CD14-positive monocyte (primary cell): ENCODE results near the gene EIF2S1. TPM values are rescaled to one million over a fixed set of nuclear protein-coding genes. Genes with fewer than 3 reads are reported as not detected.

ENCODE experiments used
- DNase-seq, 3 donors: peaks; one replicate each; pipeline ENCODE4 v3.0.0-alpha.2; 2011 to 2022
- H2AFZ ChIP-seq: 2 replicates; pipeline ENCODE4 v1.6.0; 2012; ENCODE audit warnings: mild to moderate bottlenecking, low read depth, low read length, inconsistent platforms; ENCODE audit not compliant: insufficient read depth, poor library complexity, severe bottlenecking
- H3K27ac ChIP-seq, 2 donors: 1 replicate in 1 of 2; 2 replicates in 1 of 2; pipeline ENCODE4 v1.5.1; 2012 to 2013; ENCODE audit warnings: low read length in 2 of 2, control low read depth in 1 of 2, inconsistent platforms in 1 of 2, low read depth in 1 of 2, mild to moderate bottlenecking in 1 of 2
- H3K27me3 ChIP-seq, 2 donors: one replicate each; pipeline versions ENCODE4 v1.6.0 to v1.6.1; 2011 to 2013; ENCODE audit warnings: low read length in 2 of 2; ENCODE audit not compliant: control insufficient read depth in 2 of 2, insufficient read depth in 2 of 2
- H3K36me3 ChIP-seq, 2 donors: replicated peaks in 1 of 2; 1 replicate in 1 of 2; 2 replicates in 1 of 2; pipeline versions ENCODE4 v1.5.1 to v1.6.1; 2012 to 2013; ENCODE audit warnings: low read length in 2 of 2, control low read depth in 1 of 2, inconsistent platforms in 1 of 2, mild to moderate bottlenecking in 1 of 2; ENCODE audit not compliant: insufficient read depth in 2 of 2, control insufficient read depth in 1 of 2
- H3K4me1 ChIP-seq, 2 donors: 1 replicate in 1 of 2; 2 replicates in 1 of 2; pipeline versions ENCODE4 v1.5.1 to v1.6.1; 2012 to 2013; ENCODE audit warnings: low read length in 2 of 2, control low read depth in 1 of 2, inconsistent platforms in 1 of 2, mild to moderate bottlenecking in 1 of 2, moderate library complexity in 1 of 2; ENCODE audit not compliant: insufficient read depth in 2 of 2, control insufficient read depth in 1 of 2
- H3K4me2 ChIP-seq: replicated peaks from 2 replicates; pipeline ENCODE3; 2012; ENCODE audit warnings: low read length, moderate library complexity, mild to moderate bottlenecking; ENCODE audit not compliant: poor library complexity, severe bottlenecking; ENCODE audit errors: extremely low read depth
- H3K4me3 ChIP-seq, 3 experiments: fragments of 200-600 bp in 1 of 3; sonication (generic) in 1 of 3; replicated peaks in 1 of 3; 1 replicate in 2 of 3; 2 replicates in 1 of 3; pipeline ENCODE4 v1.5.1; 2011 to 2013; ENCODE audit warnings: low read length in 3 of 3, mild to moderate bottlenecking in 3 of 3, control low read depth in 2 of 3, low read depth in 2 of 3, inconsistent platforms in 1 of 3, moderate library complexity in 1 of 3
- H3K79me2 ChIP-seq: 2 replicates; pipeline ENCODE4 v1.6.0; 2012; ENCODE audit warnings: mild to moderate bottlenecking, control low read depth, inconsistent platforms, low read length, moderate library complexity; ENCODE audit not compliant: insufficient read depth
- H3K9ac ChIP-seq: 2 replicates; pipeline ENCODE4 v1.6.0; 2017; ENCODE audit warnings: low read length, mild to moderate bottlenecking; ENCODE audit not compliant: insufficient read depth, poor library complexity, severe bottlenecking
- H3K9me3 ChIP-seq, 2 donors: replicated peaks in 1 of 2; 1 replicate in 1 of 2; 2 replicates in 1 of 2; pipeline versions ENCODE4 v1.5.1 to v1.6.1; 2012 to 2013; ENCODE audit warnings: low read length in 2 of 2, control low read depth in 1 of 2; ENCODE audit not compliant: control insufficient read depth in 1 of 2, insufficient read depth in 1 of 2
- H4K20me1 ChIP-seq: 2 replicates; pipeline ENCODE4 v1.6.0; 2012; ENCODE audit warnings: mild to moderate bottlenecking, low read length, control low read depth, moderate library complexity; ENCODE audit not compliant: insufficient read depth
- H3K27ac Mint-ChIP-seq, 7 donors: one replicate each; pipeline ENCODE4 v1.8.0; 2020; ENCODE audit warnings: mild to moderate bottlenecking in 7 of 7, mixed read lengths in 7 of 7, moderate library complexity in 6 of 7, inconsistent platforms in 2 of 7
- H3K27me3 Mint-ChIP-seq, 3 donors: one replicate each; pipeline ENCODE4 v1.8.0; 2021 to 2022; ENCODE audit warnings: low read depth in 3 of 3, mild to moderate bottlenecking in 3 of 3, mixed read lengths in 3 of 3, moderate library complexity in 3 of 3, inconsistent platforms in 1 of 3
- H3K36me3 Mint-ChIP-seq, 2 donors: one replicate each; pipeline ENCODE4 v1.8.0; 2020; ENCODE audit warnings: mixed read lengths in 2 of 2, inconsistent platforms in 1 of 2, mild to moderate bottlenecking in 1 of 2
- H3K4me1 Mint-ChIP-seq: one replicate; pipeline ENCODE4 v1.8.0; 2020; ENCODE audit warnings: mild to moderate bottlenecking, mixed read lengths
- H3K4me3 Mint-ChIP-seq, 2 donors: one replicate each; pipeline ENCODE4 v1.8.0; 2020; ENCODE audit warnings: mild to moderate bottlenecking in 2 of 2, mixed read lengths in 2 of 2, moderate library complexity in 1 of 2
- H3K9me3 Mint-ChIP-seq, 7 donors: one replicate each; pipeline ENCODE4 v1.8.0; 2020 to 2022; ENCODE audit warnings: mixed read lengths in 7 of 7, mild to moderate bottlenecking in 6 of 7, moderate library complexity in 6 of 7, inconsistent platforms in 2 of 7
- CTCF ChIP-seq: fragments of 200-600 bp; IDR thresholded peaks from one replicate; pipeline ENCODE4 v1.8.0; 2022; ENCODE audit warnings: antibody characterized with exemption, mild to moderate bottlenecking
- WGBS: methylation state at CpG from one replicate; pipeline ENCODE4 v1.1.5; 2013; ENCODE audit warnings: missing lambda C conversion rate; ENCODE audit not compliant: insufficient coverage; 5-methylcytosine and 5-hydroxymethylcytosine counted together
- intact Hi-C, 2 donors: fragments of 100-400 bp; cut with micrococcal nuclease; formaldehyde crosslinking; loops; one replicate each; pipeline versions ENCODE4 v1.15.0 to v1.15.1; 2023
- polyA plus RNA-seq, 3 donors: library from polyadenylated mRNA; depleted of rRNA in 1 of 3; unstranded in 2 of 3; stranded (reverse) in 1 of 3; fragments of 300-500 nt in 2 of 3; fragments of >200 nt in 1 of 3; fragmentation: Illumina TruSeq in 2 of 3; gene quantifications; 1 replicate in 2 of 3; 2 replicates in 1 of 3; pipeline ENCODE4 v1.2.3, GENCODE V29; 2012 to 2021

Gene EIF2S1
- polyA plus RNA-seq, 3 donors, result 21.9 to 111 (median 110) TPM

GRCh38 chr14:67417633-67418032 lies 57.5 kb downstream of the EIF2S1 start:
- Mint-ChIP-seq H3K9me3 (no peaks in the 10 kb centered on the region), H3K36me3 (no peaks in the 10 kb centered on the region), H3K27ac (no peak overlapping the region), H3K4me1 (peaks cover 12% of the 10 kb centered on the region), H3K27me3 (peaks cover 7 to 30% (median 22%) of the 10 kb centered on the region in 3 donors), H3K4me3 (no peak overlapping the region)
- Histone ChIP-seq H3K9me3 (no peaks in the 10 kb centered on the region), H4K20me1 (no peaks in the 10 kb centered on the region), H3K27me3 (peaks cover 0 to 2% of the 10 kb centered on the region in 2 donors), H3K4me2 (no peak overlapping the region), H3K4me1 (peaks cover 10 to 12% of the 10 kb centered on the region in 2 donors), H3K27ac (no peak overlapping the region), H3K4me3 (no peak overlapping the region), H3K36me3 (no peaks in the 10 kb centered on the region), H3K79me2 (no peaks in the 10 kb centered on the region), H3K9ac (no peak overlapping the region), H2AFZ (no peak overlapping the region)
- no CpG with 5 or more reads among the region's 3 CpGs for WGBS
- DNase-seq, result no peak
- no peak for TF ChIP-seq CTCF
- intact Hi-C loops, result no loop called here

- Histone ChIP-seq H3K9me3 (no peaks in the 10 kb centered on the region), H3K4me3 (no peak overlapping the region), H3K36me3 (no peaks in the 10 kb centered on the region), H2AFZ (no peak overlapping the region), H3K9ac (no peak overlapping the region), H3K27me3 (peaks cover 0 to 2% of the 10 kb centered on the region in 2 donors), H3K4me1 (peaks cover 13 to 16% of the 10 kb centered on the region in 2 donors), H3K27ac (no peak overlapping the region), H4K20me1 (no peaks in the 10 kb centered on the region), H3K4me2 (no peak overlapping the region), H3K79me2 (no peaks in the 10 kb centered on the region)
- Mint-ChIP-seq H3K27me3 (peaks cover 6 to 26% (median 25%) of the 10 kb centered on the region in 3 donors), H3K36me3 (no peaks in the 10 kb centered on the region), H3K9me3 (no peaks in the 10 kb centered on the region), H3K4me1 (peaks cover 14% of the 10 kb centered on the region), H3K27ac (no peak overlapping the region), H3K4me3 (no peak overlapping the region)
- TF ChIP-seq CTCF, result no peak
- 89% methylated on average over 7 of the region's 11 CpGs for WGBS
- intact Hi-C loops, result no loop called here
- no peak for DNase-seq
Observed at GRCh38 chr14:67418401-67419191, 58.5 kb downstream of the EIF2S1 start.
